Prostate gland (tissue), 2 donors: ENCODE measurements around the gene TAPT1.

ENCODE experiments used
- POLR2A ChIP-seq: fragments of 450-650 bp; IDR thresholded peaks from one replicate; pipeline ENCODE4 v1.6.1; 2016; ENCODE audit warnings: antibody characterized with exemption, mild to moderate bottlenecking
- TF ChIP-seq, protein P1 (sequence below), 4 experiments: fragments of 200-600 bp in 2 of 4; fragments of 450-650 bp in 2 of 4; sonication (generic) in 2 of 4; IDR thresholded peaks; 1 replicate in 3 of 4; 2 replicates in 1 of 4; pipeline ENCODE4 v1.5.1; 2016 to 2019; ENCODE audit warnings: antibody characterized with exemption in 4 of 4, mild to moderate bottlenecking in 2 of 4, moderate library complexity in 2 of 4

- TF ChIP-seq POLR2A, result no peak
- TF ChIP-seq, protein P1, sequence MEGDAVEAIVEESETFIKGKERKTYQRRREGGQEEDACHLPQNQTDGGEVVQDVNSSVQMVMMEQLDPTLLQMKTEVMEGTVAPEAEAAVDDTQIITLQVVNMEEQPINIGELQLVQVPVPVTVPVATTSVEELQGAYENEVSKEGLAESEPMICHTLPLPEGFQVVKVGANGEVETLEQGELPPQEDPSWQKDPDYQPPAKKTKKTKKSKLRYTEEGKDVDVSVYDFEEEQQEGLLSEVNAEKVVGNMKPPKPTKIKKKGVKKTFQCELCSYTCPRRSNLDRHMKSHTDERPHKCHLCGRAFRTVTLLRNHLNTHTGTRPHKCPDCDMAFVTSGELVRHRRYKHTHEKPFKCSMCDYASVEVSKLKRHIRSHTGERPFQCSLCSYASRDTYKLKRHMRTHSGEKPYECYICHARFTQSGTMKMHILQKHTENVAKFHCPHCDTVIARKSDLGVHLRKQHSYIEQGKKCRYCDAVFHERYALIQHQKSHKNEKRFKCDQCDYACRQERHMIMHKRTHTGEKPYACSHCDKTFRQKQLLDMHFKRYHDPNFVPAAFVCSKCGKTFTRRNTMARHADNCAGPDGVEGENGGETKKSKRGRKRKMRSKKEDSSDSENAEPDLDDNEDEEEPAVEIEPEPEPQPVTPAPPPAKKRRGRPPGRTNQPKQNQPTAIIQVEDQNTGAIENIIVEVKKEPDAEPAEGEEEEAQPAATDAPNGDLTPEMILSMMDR (IDR thresholded peaks at IDR 0.05), result no peak
Measured at GRCh38 chr4:16160457-16160856, 65.8 kb downstream of the TAPT1 start.
